Non-pigmented ciliary epithelial cell (primary cell): ENCODE results near the gene ADAMTS9.

Experiments
- DNase-seq: peaks from one replicate; pipeline ENCODE4 v3.0.0-alpha.2; 2010; ENCODE audit warnings: low read depth

ADAMTS9 gene

GRCh38 chr3:64488939-64489338 lies 198.9 kb downstream of the ADAMTS9 start:
- DNase-seq = no peak

- DNase-seq = no peak
Measured at GRCh38 chr3:64484289-64484992, 203.4 kb downstream of the ADAMTS9 start.

- DNase-seq = no peak
Measured at GRCh38 chr3:64483467-64483866, 204.3 kb downstream of the ADAMTS9 start.

- DNase-seq = no peak
Measured at GRCh38 chr3:64475037-64475436, 212.8 kb downstream of the ADAMTS9 start.

- no peak for DNase-seq
Measured at GRCh38 chr3:64473466-64473865, 214.3 kb downstream of the ADAMTS9 start.

- no peak for DNase-seq
Measured at GRCh38 chr3:64470436-64470835, 217.4 kb downstream of the ADAMTS9 start.

GRCh38 chr3:64467255-64467944 lies 220.4 kb downstream of the ADAMTS9 start:
- no peak for DNase-seq
